Activated CD8-positive, alpha-beta memory T cell treated with anti-CD3 and anti-CD28 coated beads, Interleukin-2, amount 50 U/mL, for 4 hours (primary cell): ENCODE data around the gene KLHDC8A.

ENCODE experiments used
- DNase-seq: peaks from one replicate; pipeline ENCODE4 v3.0.0-alpha.2; 2020

The KLHDC8A gene

GRCh38 chr1:205343431-205344065 is 13.2 kb downstream of the KLHDC8A start:
- no peak for DNase-seq

DNA sequence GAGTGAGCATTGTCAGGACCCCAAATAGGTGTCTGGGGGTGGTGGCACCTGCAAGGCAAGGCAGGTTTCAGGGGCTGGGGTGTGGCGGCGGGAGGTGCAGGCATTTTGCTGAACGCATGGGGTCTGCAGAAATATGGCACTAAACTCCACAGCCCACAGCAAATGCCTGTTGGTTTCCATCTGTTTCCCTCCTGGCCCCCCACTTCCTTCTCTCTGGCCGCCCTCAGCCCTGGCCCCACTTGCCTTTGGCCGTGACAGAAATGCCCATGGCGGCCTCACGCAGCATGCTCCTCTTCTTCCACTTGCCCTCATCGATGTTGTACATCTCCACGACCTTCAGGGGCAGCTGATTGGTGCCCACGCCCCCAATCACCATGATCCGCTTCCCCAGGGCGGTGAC is 13.7 kb downstream of the KLHDC8A start:
- DNase-seq: no peak

- no peak for DNase-seq
These were observed 16.0 kb downstream of the KLHDC8A start for GRCh38 chr1:205340676-205341075.

DNA sequence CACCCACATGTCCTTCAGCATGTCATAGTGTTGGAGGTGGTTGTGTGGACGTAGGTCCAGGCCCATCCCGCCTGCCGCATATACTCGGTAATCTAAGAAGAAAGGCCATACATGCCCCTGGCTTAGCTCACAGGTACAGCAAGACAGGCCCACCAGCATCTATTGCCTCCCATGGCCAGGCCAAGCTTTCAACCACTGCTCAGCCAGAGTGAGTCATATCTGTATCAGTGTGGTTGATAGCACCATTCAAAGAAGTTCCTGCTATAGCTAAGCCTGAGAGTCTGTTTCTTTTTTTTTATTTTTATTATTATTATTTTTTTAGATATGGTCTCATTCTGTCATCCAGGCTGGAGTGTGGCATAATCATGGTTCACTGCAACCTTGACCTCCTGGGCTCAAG is 17.0 kb downstream of the KLHDC8A start:
- DNase-seq: no peak

GRCh38 chr1:205339197-205339702 is 17.5 kb downstream of the KLHDC8A start:
- no peak for DNase-seq

DNA sequence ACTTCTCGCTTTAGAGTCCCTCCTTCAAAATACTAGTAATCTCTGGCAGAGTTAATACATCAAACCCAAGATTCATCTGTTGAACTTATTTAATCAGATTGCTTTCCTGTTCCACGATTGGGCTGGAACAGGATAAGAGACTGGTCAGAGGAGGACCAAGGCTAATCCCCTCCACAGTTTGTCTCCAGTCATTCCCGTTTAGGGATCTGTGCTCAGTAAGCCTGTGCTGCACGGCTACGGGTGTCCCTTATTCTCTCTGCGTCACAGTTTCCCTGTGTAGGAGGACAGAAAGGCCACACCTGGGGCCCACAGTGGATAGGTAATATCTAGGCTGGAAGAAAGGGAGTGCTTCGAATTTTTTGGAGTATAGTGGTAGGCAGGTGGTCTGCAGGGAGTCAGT is 18.7 kb downstream of the KLHDC8A start:
- no peak for DNase-seq

GRCh38 chr1:205337481-205337880 is 19.2 kb downstream of the KLHDC8A start:
- no peak for DNase-seq

DNA sequence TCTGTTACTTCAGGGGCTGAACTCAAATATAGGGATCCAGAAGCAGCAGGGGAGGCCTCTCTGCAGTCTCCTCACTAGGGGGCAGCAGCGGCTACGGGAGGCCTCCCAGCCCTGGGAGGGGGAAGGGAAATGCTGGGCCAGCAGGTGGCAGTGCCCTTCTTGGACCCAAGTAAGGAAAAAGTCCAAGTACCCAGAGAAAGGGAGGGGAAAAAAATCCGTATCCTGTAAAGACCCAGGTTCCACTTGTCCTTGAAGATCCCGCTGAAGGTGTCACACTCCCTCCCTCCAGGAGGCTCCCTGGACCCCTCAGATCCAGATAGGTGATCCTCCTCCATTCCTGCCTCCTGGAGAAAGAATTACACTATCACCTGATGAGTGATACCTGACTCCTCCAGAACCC is 21.0 kb downstream of the KLHDC8A start:
- peak; percentile 80 for DNase-seq

- no peak for DNase-seq
These were observed 24.5 kb downstream of the KLHDC8A start for GRCh38 chr1:205332015-205332791.

DNA sequence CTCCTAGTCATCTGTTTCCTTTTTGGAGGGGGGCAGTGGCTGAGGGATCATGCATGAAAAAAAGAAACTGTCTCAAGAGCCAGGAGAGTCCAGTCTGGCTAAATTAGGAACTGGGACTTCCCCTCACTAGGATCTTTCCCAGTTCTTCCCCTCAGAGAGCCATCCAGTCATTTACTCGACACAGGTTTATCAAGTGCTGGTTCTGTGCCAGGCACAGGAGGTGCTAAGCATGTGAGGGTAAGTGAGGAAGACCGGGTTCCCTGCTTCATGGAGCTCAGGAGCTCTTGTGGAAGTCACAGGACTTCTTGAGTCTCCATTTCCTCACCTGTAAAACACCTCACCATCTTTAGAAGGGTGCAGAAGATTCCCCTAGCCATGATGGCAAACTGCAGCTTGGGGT is 26.6 kb downstream of the KLHDC8A start:
- DNase-seq: no peak

DNA sequence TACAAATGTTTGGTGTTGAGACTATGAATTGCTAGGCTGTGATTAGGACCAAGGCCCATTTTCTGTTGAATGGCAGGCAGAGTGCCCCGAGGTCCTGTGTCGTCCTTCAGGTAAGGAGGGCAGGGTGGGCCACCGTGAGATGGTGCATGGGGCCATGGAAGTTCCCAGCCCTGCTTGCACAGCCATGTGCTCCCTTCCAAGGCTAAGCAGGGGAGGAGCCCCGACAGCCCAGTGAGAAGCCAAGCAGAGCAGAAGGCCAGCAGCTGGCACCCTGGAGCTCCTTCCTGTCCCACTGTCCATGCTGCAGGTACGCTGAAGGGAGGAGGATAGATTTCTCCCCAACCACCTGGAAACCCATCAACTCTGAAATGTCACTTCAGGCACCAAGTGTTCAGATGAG is 27.0 kb downstream of the KLHDC8A start:
- DNase-seq: no peak

GRCh38 chr1:205328476-205328875 is 28.2 kb downstream of the KLHDC8A start:
- DNase-seq: no peak

- DNase-seq: no peak
These were observed 29.8 kb downstream of the KLHDC8A start for GRCh38 chr1:205326812-205327466.

DNA sequence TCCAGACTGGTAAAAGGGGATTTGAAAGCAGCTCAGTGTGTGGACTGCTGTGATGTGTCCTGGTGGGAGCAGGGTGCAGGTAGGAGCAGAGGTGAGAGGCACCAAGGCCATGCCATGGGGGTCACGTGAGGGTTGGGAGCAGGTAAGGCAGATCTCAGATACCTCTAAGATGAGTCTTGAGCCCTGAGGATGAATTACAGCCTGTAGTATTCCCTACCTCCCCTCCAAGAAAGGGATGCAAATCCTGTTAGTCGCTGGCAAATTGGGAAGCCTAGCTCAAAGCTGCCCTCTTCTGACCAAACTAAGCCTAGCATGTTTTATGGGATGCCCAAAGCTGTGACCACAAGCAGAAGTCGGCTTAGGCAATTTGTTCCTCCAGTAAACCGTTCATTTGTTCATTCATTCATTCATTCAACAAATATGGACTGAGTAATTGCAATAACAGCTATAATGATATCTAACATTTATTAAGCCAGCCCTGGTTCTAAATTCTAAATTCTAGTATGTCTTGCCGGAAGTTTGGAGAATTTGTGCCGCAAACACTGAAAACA is 31.3 kb downstream of the KLHDC8A start:
- DNase-seq: peak; percentile 50

- DNase-seq: no peak
These were observed 31.9 kb downstream of the KLHDC8A start for GRCh38 chr1:205324781-205325180.

DNA sequence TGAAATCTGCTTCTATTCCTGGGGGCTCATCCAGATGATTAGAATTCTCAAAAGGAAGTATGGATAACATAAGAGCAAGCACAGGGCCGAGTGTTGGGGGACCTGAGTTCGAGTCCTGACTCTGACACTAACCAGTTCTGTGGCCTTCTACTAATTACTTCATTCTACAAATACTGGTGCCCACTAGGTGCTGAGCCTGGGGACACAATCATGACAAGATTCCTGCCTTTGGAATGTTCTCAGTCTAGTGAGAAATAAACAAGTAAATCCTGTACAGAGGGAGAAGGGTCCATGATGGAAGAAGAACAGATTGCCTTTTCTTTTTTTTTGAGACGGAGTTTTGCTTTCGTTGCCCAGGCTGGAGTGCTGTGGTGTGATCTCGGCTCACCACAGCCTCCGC is 32.9 kb downstream of the KLHDC8A start:
- no peak for DNase-seq

DNA sequence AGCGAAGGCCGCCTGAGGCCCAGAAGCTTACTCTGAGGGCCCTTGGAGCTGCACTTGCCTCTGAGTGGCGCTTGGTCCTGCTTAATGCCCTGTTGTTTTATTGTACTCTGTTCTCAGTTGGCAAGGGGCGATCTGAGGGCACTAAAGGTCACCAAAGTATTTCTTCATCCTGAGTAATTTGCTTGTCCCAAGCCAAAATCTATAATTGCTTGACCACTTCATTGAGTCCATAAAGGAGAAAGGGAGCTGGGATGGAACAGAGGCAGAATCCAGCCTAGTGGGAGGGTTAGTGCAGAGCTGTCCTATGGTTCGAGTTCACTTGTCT is 34.8 kb downstream of the KLHDC8A start:
- no peak for DNase-seq

DNA sequence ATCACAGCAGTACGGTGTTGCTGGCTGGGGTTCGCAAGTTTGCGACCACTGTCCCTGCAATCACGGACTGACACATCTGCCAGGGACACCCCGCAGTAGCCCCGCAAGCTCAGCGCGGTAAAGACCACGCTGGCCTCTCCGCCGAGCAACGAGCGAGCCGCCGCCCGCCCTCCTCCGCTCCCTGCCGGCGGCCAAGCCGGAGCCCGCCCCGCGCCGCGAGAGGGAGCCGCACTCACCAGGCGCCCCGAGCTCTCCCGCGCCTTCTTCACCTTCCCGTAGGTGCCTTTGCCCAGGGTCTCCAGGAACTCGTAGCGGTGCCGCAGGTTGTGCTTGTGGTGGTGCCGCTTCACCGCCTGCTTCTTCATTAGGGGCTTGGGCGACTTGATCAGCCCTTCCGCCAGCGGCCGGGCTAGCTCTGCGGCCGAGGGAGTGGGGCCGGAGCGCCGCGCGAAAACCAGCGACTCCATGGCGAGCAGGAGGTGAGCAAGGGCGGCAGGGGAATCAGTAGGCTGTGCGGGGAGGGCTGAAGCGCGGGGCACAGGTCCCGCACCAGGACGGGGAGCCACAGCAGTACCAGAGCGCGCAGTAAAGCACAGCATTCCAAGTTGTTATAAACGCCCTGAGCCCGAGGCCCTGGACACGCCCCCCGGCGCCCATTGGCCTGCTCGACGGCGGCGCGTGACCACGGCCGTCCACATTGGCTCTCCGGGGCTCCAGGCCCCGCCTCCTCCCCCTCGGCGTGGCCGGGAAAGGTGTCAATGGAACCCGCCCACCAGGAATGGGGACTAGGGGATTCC is 35.4 kb downstream of the KLHDC8A start, which contains the start of gene NUAK2:
NUAK2 (minus strand) TSS at position 584 of the 797 bp plus-strand sequence; CDS start at position 467, 117 bp downstream.
- peak; percentile 86 for DNase-seq

GRCh38 chr1:205319081-205320018 is 37.4 kb downstream of the KLHDC8A start:
- no peak for DNase-seq

DNA sequence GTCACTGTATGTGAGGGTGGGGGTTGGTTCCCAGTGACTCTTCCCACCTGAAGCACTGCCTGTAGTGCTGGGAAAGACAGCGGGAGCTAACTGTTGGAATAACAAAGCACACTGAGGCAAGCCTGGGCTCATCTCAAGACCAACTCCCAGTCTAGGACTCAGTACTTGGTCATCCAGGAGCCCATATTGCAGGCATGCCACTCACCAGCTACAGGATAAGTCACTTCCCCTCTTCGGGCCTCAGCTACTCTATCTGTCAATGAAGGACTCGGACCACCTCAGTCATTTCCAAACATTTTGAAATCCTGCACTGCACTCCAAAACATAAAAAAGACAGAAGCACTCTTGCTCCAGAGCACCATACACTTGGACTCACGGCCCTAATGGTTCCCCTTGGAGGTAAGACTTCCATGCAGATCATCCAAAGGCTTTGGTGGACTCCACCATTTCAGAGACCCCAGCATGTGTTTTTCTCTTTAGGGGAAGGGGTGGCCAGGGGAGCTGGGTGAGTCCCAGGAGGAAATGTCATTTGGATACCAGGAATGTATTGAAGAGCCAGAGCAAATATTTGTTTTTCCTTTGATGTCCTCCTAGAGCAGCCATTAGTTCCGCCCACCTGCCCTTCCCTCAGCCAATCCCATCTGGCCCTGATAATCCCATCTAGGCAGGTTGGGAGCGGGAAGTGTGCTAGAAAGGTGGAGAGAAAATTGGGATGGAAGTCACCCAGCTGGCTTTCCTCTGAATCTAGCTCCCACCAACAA is 38.3 kb downstream of the KLHDC8A start:
- DNase-seq: no peak
